ENCODE results near the gene KRTAP6-2.

Gene KRTAP6-2

DNA sequence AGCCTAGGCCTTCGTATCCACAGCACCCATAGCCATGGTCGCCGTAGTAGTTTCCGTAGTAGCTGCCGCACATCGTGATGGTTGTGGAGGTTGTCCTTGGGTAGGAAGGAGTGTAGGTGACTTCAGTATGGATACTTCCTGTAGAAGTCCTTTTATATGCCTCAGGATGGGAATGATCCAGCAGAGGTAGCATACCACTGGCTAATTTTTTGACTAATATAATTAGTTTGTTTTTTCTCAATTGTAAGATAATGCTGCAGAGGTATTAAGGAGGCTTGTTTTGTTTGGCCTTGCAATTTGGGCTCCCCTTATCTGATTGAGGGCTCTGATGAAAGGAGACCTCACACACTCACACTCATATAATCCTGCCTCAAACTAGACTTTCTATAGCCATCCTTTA, at the start of gene KRTAP6-2:
KRTAP6-2 (minus strand) TSS at position 101 of the 400 bp plus-strand sequence; CDS start at position 73, 28 bp downstream.
- DNase-seq = no peak

GRCh38 chr21:30646904-30647414, 48.3 kb upstream of the KRTAP6-2 start:
- no peak for DNase-seq

DNA sequence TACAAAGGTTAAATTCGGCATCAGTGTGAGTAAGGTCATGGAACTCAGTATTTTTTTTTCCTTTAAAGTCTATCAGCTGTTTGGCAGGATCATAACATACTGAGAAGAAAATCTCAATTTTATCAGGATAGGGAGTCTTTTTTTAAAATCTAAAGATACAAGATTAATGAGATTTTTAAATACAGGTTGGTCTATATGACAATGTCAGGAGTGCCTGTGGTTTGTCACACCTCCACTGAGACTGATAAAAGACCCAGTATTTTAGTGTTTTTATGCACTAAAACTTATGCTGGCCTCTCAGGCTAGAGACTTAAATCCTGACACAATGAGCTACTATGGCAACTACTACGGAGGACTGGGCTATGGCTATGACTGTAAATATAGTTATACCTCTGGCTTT, 43.9 kb upstream of the KRTAP6-2 start, which contains the start of gene KRTAP20-3:
KRTAP20-3 (plus strand) TSS at position 301 of the 400 bp plus-strand sequence.
- DNase-seq = no peak

GRCh38 chr21:30638686-30639085, 40.0 kb upstream of the KRTAP6-2 start:
- no peak for DNase-seq

GRCh38 chr21:30634906-30635305, 36.2 kb upstream of the KRTAP6-2 start, which contains the start of gene KRTAP20-2:
TSS of gene KRTAP20-2 (plus strand) at chr21:30635206. CDS start at chr21:30635264, 58 bp downstream.
- no peak for DNase-seq

- no peak for DNase-seq
Measured at GRCh38 chr21:30629200-30629599, 30.5 kb upstream of the KRTAP6-2 start.

GRCh38 chr21:30628109-30628508, 29.4 kb upstream of the KRTAP6-2 start:
- no peak for DNase-seq

GRCh38 chr21:30625449-30626165, 26.9 kb upstream of the KRTAP6-2 start:
- DNase-seq = no peak

- DNase-seq = no peak
Measured at GRCh38 chr21:30623362-30623761, 24.7 kb upstream of the KRTAP6-2 start.

DNA sequence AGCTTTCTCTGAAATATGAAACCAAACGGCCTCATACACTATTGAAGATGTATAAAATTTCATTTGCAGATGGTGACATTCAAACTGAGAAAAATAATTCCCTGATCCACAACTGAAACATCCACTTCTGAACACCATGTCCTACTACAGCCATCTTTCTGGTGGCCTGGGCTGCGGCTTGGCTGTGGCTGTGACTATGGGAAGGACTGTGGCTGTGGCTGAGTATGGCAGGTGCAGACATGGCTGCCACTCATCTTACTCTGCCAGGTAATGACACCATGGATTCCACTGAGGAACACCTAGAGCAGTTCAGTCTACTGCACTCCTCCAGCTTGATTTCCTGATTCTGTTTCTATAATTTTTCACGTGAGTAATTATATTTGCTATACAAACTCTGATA, 21.8 kb upstream of the KRTAP6-2 start, which contains the start of gene KRTAP20-4:
KRTAP20-4 (plus strand) TSS at position 106 of the 400 bp plus-strand sequence.
- no peak for DNase-seq

DNA sequence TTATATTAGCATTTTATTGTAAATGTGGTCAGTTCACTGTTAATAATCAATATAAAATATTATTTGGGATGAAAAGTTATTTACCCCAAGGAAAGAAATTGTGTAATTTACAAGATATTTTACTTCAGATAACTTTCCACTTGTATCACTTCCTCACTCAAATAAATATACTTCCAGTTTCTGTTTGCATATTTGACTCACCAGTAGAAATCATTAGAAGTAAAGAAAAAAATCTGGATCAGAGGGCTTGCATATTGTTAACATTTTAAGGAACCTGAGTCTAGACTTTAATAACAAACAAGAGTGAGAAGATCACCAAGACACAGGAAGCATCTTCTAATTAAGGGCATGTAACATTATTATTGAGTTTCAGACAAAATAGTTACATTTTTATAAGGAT, 21.4 kb upstream of the KRTAP6-2 start:
- no peak for DNase-seq

DNA sequence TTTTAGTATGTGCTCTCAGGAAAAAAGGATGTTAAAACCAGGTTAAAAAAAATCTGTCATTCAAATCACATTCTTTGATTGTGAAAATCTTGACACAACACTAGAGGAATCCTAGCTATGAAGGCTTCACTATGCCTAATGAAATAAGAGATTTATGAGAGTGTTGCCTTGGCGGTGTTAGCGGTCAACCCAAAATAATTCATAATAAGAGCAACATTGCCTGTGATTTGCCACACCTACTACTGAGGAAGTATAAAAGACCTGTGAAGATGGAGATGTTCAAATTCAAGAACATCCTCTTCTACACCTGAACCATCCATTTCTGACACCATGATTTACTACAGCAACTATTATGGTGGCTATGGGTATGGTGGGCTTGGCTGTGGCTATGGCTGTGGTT, 17.4 kb upstream of the KRTAP6-2 start, which contains the start of gene KRTAP20-1:
KRTAP20-1 (plus strand) TSS at position 301 of the 400 bp plus-strand sequence; CDS start at position 331, 30 bp downstream.
- no peak for DNase-seq

GRCh38 chr21:30615199-30615598, 16.5 kb upstream of the KRTAP6-2 start:
- no peak for DNase-seq

DNA sequence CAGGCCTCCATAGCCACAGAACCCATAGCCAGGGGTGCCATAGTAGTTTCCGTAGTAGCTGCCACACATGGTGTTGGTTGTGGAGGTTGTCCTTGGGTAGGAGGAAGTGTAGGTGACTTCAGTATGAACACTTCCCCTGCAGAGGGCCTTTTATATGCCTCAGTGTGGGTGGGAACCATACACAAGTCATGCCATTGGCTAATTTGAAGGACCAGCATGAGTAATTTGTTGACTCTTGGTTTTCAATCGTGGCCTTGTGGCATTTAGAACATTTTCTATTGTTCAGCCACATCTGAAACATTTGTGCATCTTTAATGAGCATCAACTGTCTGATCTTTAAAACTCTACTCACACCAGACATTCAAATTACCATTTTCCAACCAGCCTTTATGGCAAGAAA, 15.1 kb upstream of the KRTAP6-2 start, which contains the start of gene KRTAP6-1:
KRTAP6-1 (minus strand) TSS at position 95 of the 400 bp plus-strand sequence; CDS start at position 69, 26 bp downstream.
- no peak for DNase-seq

DNA sequence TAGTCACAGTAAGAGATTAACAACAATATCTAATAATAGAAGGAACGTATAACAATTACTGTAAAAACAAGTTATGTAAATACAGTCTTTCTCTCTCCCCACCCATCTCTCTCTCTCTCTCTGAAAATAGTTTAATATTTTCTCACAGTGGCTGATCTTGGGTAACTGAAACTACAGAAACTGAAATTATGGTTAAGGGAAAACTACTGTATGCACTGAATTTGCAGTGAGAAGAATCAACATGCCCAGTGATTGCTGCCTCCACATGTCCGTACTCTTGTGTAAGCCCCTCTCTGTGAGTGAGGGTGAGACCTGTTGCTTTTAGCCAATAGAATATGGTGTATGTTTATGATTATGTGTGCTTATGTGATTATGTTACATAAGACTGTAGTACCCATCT, 13.4 kb upstream of the KRTAP6-2 start:
- no peak for DNase-seq

GRCh38 chr21:30605968-30606367, 7.3 kb upstream of the KRTAP6-2 start:
- no peak for DNase-seq

DNA sequence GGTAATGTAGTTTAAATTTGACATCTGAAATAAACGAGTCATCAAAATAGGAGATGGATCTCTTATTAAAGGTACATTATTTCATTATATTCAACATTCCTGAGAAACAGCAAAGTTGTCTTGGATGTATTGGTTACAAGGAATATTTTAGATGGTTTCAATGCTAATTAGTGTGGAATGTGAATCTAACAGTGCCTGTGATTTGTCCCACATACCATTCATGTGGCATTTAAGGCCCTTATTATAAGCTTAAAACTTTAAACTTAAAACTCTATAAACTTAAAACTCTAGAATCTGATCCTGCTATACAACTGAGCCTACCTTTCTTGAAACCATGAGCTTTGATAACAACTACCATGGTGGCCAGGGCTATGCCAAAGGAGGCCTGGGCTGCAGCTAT, 2.1 kb upstream of the KRTAP6-2 start, which contains the start of gene KRTAP22-1:
KRTAP22-1 (plus strand) TSS at position 301 of the 400 bp plus-strand sequence.
- no peak for DNase-seq

GRCh38 chr21:30592140-30592539, 6.6 kb downstream of the KRTAP6-2 start, which contains the start of gene KRTAP6-3:
TSS of gene KRTAP6-3 (plus strand) at chr21:30592440. CDS start at chr21:30592446, 6 bp downstream.
- DNase-seq = no peak

DNA sequence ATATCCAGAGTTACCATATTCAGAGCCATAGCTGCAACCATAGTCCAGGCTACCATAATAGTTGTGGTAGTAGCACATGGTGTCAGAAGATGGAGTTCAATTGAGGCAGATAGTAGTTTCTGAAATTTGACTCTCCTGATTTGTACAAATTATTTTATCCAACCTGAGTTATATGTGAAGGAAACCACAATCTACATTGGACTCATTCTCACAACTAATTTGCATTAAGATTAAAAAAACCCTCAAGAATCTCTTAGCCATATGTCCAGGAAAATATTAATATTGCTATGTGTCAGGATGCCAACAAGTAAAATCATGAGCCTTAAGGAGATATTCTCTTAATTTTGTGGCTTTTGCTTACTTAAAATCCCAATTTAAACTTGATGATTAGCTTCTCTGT, 8.4 kb downstream of the KRTAP6-2 start, which contains the start of gene KRTAP22-2:
KRTAP22-2 (minus strand) TSS at position 101 of the 400 bp plus-strand sequence.
- no peak for DNase-seq

DNA sequence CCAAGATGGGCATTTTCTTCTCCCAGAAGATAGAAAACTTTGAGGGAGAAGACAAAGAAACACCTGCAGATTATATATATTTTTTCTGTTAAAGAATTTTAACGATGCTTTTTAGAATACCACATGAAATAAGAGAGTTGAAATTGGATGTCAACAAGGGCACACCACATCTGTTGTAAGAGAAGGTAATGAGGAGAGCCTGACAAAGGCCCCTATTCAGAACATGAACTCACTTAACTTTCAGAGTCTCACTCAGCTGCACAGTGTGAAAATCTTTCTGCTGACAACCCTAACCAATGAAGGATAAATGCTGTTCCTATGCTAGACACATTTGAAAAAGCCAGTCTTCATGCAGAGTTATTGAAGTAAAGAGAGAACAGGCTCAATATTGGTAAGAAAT, 15.8 kb downstream of the KRTAP6-2 start:
- no peak for DNase-seq

DNA sequence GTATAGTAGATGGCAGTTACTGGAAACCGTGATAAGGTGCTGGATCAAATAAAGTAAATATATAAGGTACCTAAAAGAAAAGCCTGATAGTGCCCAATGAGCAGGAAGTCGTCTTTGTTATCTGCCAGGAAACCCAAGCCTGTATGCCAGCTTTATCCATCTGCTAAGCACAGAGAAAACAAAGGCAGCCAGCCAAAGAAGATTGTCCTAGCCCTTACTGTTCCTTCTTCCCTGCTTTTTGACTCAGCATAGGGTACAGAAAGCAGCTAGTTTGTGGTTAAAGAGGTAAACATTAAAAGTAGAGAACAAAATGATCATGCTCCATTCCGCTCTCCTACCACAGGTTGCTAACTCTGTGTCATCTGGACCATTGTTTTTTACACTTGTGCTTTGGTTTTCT, 18.6 kb downstream of the KRTAP6-2 start:
- no peak for DNase-seq

- DNase-seq = no peak
Measured at GRCh38 chr21:30579346-30579745, 19.4 kb downstream of the KRTAP6-2 start.

DNA sequence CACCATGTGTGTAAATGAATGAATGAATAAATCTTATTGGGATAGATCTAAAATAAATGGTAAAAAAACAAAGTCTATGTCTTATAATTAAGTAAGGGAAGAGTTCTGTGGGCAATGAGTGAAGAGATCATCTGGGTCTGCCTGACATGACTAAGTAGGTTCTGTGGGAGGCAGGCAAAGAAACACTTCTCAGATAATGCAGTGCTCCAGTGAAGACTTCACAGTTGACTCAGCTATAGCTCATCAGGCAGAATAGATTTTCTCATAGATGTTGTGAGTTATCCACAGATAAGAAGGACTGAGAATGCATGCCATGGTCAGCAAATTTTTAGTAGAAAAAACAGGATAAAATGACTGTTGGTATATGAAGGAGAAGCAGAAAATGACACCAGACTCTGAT, 20.9 kb downstream of the KRTAP6-2 start:
- no peak for DNase-seq

GRCh38 chr21:30567617-30568016, 31.1 kb downstream of the KRTAP6-2 start:
- DNase-seq = no peak

All from NCI-H1436 treated with DMSO at 0.1 percent for 48 hours (cell line).